ENCODE data around the gene NOL6. TPM values are rescaled to one million over a fixed set of nuclear protein-coding genes. Genes with fewer than 3 reads are reported as not detected.
"Not testable (repeated sequence)": the region's sequence is repeated elsewhere in the genome, so short reads cannot be mapped to it uniquely, and the experiment has no call there.

Gene NOL6
- total and polyA plus RNA-seq, 10 of the 15 experiments (the other 5 are each of a cell fraction or from before 2014, with no cell fraction given) = 8.3 to 53.2 (median 33.1) TPM

DNA sequence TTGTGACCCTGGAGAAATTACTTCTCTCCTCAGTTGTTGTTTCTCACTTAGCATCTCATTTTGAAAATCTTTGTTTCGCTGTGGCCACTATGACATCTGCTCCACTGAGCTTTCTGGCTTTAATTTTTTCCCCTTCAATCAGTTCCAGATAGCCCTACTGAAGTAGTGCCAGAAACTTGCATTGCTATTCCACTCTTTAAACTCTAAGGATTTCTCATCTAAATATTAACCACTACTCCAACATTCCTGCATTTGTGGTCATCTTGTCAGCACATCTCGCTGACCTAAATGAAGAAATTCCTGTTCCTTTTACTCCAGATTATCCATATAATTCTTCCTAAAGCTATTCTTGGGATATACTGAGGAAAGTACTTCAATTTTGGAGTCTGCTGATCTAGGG, 15.3 kb upstream of the NOL6 start (continued):
- no peak for TF ChIP-seq ESRRA (IDR thresholded peaks at IDR 0.05; ENCODE audit: low read length)
- TF ChIP-seq, protein P1, sequence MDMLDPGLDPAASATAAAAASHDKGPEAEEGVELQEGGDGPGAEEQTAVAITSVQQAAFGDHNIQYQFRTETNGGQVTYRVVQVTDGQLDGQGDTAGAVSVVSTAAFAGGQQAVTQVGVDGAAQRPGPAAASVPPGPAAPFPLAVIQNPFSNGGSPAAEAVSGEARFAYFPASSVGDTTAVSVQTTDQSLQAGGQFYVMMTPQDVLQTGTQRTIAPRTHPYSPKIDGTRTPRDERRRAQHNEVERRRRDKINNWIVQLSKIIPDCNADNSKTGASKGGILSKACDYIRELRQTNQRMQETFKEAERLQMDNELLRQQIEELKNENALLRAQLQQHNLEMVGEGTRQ (IDR thresholded peaks at IDR 0.05; ENCODE audit: borderline replicate concordance, low read depth, low read length) = no peak
- no peak for TF ChIP-seq CHD4 (IDR thresholded peaks at IDR 0.05)
- TF ChIP-seq, protein P2, sequence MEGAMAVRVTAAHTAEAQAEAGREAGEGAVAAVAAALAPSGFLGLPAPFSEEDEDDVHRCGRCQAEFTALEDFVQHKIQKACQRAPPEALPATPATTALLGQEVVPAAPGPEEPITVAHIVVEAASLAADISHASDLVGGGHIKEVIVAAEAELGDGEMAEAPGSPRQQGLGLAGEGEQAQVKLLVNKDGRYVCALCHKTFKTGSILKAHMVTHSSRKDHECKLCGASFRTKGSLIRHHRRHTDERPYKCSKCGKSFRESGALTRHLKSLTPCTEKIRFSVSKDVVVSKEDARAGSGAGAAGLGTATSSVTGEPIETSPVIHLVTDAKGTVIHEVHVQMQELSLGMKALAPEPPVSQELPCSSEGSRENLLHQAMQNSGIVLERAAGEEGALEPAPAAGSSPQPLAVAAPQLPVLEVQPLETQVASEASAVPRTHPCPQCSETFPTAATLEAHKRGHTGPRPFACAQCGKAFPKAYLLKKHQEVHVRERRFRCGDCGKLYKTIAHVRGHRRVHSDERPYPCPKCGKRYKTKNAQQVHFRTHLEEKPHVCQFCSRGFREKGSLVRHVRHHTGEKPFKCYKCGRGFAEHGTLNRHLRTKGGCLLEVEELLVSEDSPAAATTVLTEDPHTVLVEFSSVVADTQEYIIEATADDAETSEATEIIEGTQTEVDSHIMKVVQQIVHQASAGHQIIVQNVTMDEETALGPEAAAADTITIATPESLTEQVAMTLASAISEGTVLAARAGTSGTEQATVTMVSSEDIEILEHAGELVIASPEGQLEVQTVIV (IDR thresholded peaks at IDR 0.05; ENCODE audit: borderline replicate concordance, partially characterized antibody) = no peak
- no peak for TF ChIP-seq POLR2AphosphoS5 (IDR thresholded peaks at IDR 0.05; ENCODE audit: low read length)
- no peak for TF ChIP-seq TCF3 (IDR thresholded peaks at IDR 0.05; ENCODE audit: borderline replicate concordance, insufficient read depth, low read depth, low read length)

DNA sequence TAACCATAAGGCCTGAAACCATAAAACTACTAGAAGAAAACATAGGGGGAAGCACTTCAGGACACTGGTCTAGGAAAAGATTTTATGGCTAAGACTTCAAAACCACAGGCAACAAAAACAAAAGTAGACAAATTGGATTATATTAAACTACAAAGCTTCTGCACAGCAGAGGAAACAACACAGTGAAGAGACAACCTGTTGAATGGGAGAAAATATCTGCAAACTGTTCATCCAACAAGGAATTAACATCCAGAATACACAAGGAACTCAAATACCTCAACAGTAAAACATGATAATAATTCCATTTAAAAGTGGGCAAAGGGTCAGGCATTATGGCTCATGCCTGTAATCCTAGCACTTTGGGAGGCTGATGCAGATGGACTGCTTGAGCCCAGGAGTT, 11.6 kb upstream of the NOL6 start:
- BruUV-seq (replicated peaks); DNase-seq (ENCODE audit: low read depth, low spot score); H3K4me3 ChIP-seq; SMC1A ChIA-PET (ENCODE audit: uncharacterized antibody, unreplicated experiment); H3K79me2 ChIP-seq (ENCODE audit: control insufficient read depth, insufficient read depth, low read length); H3K4me2 ChIP-seq (ENCODE audit: control insufficient read depth, insufficient read depth); H3K9ac ChIP-seq (ENCODE audit: control insufficient read depth, insufficient read depth, low read length); H3K36me3 ChIP-seq (ENCODE audit: control insufficient read depth in 2 of 2, insufficient read depth in 2 of 2, low read length in 1 of 2); H3K4me1 ChIP-seq (ENCODE audit: control insufficient read depth, insufficient read depth, low read length); ATAC-seq; H4K20me1 ChIP-seq (ENCODE audit: control insufficient read depth, insufficient read depth); in situ Hi-C loops (cut with MboI); intact Hi-C loops (cut with micrococcal nuclease; ENCODE audit: unreplicated experiment); H2AFZ ChIP-seq (ENCODE audit: control insufficient read depth, low read depth, low read length); RAD21 ChIA-PET (ENCODE audit: unreplicated experiment); H3K9me3 ChIP-seq (replicated peaks; ENCODE audit: control insufficient read depth, insufficient read depth, low read length); FAIRE-seq; H3K27me3 ChIP-seq (replicated peaks in 1 of 2; ENCODE audit: control insufficient read depth in 2 of 2, insufficient read depth in 2 of 2, low read length in 1 of 2); CTCF ChIA-PET; POLR2A ChIA-PET; H3K27ac ChIP-seq (ENCODE audit: control insufficient read depth, insufficient read depth): not testable (repeated sequence)

Data from GM12878 (cell line).